PFSK-1 (cell line): Measurements from ENCODE around the gene TMEM132D.

ENCODE experiments used
- FOXP2 ChIP-seq: optimal IDR thresholded peaks from 2 replicates; pipeline ENCODE3; 2011; ENCODE audit warnings: borderline replicate concordance, control low read depth, inconsistent platforms; ENCODE audit not compliant: insufficient read depth; ENCODE audit errors: extremely low read length, extremely low read depth
- POLR2AphosphoS5 ChIP-seq: IDR thresholded peaks from 2 replicates; pipeline ENCODE4 v1.6.1; 2012; ENCODE audit warnings: low read depth, mild to moderate bottlenecking, control low read depth, low read length, moderate library complexity
- SIN3A ChIP-seq: IDR thresholded peaks from 2 replicates; pipeline ENCODE4 v1.6.1; 2012; ENCODE audit warnings: mild to moderate bottlenecking, low read length, moderate library complexity, borderline replicate concordance; ENCODE audit not compliant: insufficient read depth
- TAF1 ChIP-seq: IDR thresholded peaks from 2 replicates; pipeline ENCODE4 v1.6.1; 2012; ENCODE audit warnings: low read length, control low read depth, borderline replicate concordance; ENCODE audit not compliant: insufficient read depth
- TF ChIP-seq, protein P1 (sequence below), 2 experiments: IDR thresholded peaks; 2 replicates each; pipeline versions ENCODE4 v1.6.1 to v1.8.0; 2011 to 2012; ENCODE audit warnings: low read depth in 2 of 2, low read length in 2 of 2, control low read depth in 1 of 2, inconsistent platforms in 1 of 2, mild to moderate bottlenecking in 1 of 2, moderate library complexity in 1 of 2; ENCODE audit not compliant: insufficient read depth in 1 of 2

TMEM132D gene

DNA sequence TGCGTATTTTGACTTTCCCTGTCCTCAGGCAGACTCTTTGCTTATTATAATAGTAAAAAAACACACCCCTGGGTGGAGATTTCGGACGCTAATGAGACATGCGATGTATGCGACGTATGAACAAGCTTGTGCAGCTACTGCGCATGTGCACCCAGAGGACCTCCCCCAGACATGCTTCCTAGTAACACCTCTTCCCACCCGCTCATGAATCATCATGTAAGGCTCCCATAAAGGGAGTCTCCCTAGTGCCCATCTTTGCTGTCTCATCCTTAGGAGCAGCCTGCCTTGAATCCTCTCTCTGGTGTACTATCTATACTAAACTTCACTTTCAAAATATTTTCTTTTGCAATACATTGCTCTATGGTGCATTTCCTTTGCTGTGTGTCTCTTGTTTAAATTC is 210.1 kb downstream of the TMEM132D start:
- no peak for TF ChIP-seq FOXP2
- TF ChIP-seq, protein P1, sequence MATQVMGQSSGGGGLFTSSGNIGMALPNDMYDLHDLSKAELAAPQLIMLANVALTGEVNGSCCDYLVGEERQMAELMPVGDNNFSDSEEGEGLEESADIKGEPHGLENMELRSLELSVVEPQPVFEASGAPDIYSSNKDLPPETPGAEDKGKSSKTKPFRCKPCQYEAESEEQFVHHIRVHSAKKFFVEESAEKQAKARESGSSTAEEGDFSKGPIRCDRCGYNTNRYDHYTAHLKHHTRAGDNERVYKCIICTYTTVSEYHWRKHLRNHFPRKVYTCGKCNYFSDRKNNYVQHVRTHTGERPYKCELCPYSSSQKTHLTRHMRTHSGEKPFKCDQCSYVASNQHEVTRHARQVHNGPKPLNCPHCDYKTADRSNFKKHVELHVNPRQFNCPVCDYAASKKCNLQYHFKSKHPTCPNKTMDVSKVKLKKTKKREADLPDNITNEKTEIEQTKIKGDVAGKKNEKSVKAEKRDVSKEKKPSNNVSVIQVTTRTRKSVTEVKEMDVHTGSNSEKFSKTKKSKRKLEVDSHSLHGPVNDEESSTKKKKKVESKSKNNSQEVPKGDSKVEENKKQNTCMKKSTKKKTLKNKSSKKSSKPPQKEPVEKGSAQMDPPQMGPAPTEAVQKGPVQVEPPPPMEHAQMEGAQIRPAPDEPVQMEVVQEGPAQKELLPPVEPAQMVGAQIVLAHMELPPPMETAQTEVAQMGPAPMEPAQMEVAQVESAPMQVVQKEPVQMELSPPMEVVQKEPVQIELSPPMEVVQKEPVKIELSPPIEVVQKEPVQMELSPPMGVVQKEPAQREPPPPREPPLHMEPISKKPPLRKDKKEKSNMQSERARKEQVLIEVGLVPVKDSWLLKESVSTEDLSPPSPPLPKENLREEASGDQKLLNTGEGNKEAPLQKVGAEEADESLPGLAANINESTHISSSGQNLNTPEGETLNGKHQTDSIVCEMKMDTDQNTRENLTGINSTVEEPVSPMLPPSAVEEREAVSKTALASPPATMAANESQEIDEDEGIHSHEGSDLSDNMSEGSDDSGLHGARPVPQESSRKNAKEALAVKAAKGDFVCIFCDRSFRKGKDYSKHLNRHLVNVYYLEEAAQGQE (IDR thresholded peaks at IDR 0.05; ENCODE audit: insufficient read depth in 1 of 2, low read depth in 2 of 2, low read length in 2 of 2) = no peak
- TF ChIP-seq POLR2AphosphoS5 = no peak
- TF ChIP-seq TAF1 = no peak

DNA sequence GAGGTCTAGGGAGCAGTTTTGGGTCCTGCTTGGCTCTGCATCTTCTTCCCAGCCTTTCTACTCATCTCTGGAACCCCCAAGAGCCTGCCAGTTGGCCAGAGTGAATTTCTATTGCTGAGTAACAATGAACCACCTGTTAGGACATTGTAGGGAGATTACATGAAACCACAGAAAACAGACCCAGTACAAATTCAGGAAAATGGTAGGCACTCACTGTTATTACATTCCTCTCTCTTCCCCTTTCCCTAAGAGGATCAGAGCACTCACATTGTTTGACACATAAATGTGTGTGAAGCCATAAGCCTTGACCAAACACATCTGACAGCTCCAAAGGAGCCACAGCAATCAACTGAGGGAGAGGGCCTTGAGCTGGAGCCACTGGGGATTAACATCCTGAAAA is 216.1 kb downstream of the TMEM132D start:
- no peak for TF ChIP-seq FOXP2
- TF ChIP-seq, protein P1 (IDR thresholded peaks at IDR 0.05; ENCODE audit: insufficient read depth in 1 of 2, low read depth in 2 of 2, low read length in 2 of 2) = no peak
- no peak for TF ChIP-seq TAF1
- TF ChIP-seq POLR2AphosphoS5 = no peak
- TF ChIP-seq SIN3A = no peak

DNA sequence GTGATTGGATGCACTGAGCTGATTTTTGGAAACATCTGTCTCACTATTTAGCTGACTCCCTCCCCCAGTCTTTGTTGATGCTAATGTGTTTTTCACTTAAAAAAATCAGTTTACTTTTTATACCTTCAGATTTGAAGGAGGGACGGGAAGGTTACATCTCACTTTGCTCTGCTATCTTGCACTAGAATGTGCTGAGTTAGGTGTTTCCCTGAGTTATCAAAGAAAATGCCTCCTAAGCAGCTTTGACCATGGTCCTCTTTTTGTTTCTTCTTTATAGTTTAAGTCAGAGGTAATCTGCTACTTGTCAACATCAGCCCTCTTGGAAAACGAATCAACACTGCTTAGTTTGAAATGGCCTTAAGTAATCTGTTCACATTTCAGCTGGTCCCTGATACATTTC is 222.0 kb downstream of the TMEM132D start:
- TF ChIP-seq POLR2AphosphoS5 (no peak), SIN3A (no peak), FOXP2 (no peak), TAF1 (no peak)
- TF ChIP-seq, protein P1 (IDR thresholded peaks at IDR 0.05; ENCODE audit: insufficient read depth in 1 of 2, low read depth in 2 of 2, low read length in 2 of 2) = no peak

DNA sequence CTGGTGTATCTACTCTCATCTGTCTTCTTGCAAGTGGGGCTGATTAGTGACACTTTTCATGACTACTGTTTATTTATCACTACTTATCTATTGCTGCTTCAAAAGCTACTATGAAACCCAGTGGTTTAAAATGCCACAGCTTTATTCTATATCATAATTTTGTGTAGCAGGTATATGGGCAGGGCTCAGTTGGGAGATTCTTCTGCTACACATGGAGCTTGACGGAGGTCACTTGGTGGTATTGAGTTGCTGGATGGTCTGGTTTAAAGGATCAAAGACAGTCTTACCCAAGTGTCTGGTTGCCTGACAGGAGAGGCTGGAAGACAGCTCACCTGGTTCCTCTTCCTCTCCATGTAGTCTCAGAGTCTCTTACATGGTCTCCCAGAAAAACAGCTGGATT is 222.7 kb downstream of the TMEM132D start:
- TF ChIP-seq SIN3A (no peak), POLR2AphosphoS5 (no peak), TAF1 (no peak), FOXP2 (no peak)
- TF ChIP-seq, protein P1 (IDR thresholded peaks at IDR 0.05; ENCODE audit: insufficient read depth in 1 of 2, low read depth in 2 of 2, low read length in 2 of 2) = no peak

DNA sequence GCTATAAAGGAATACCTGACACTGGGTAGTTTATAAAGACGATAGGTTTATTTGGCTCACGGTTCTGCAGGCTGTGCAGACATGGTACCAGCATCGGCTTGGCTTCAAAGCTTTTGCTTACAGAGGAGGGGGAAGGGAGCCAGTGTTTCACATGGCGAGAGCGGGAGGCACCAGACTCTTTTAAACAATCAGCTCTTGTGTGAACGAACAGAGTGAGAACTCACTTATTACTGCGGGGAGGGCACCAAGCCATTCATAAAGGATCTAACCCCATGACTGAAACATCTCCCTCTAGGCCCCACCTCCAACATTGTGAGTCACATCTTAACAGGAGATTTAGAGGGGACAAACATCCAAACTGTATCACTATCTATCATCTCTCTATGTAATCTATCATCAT is 227.4 kb downstream of the TMEM132D start:
- TF ChIP-seq POLR2AphosphoS5 = no peak
- no peak for TF ChIP-seq FOXP2
- no peak for TF ChIP-seq TAF1
- TF ChIP-seq, protein P1 (IDR thresholded peaks at IDR 0.05; ENCODE audit: insufficient read depth in 1 of 2, low read depth in 2 of 2, low read length in 2 of 2) = no peak
